Neural progenitor cell (in vitro differentiated cells): ENCODE measurements around the gene RFX3. TPM values are rescaled to one million over a fixed set of nuclear protein-coding genes. Genes with fewer than 3 reads are reported as not detected.

Source experiments
- DNase-seq: peaks from one replicate; pipeline ENCODE4 v3.0.0-alpha.2; 2016; ENCODE audit warnings: low spot score
- H2AFZ ChIP-seq: fragments of 200-600 bp; sonication (generic); replicated peaks from 2 replicates; pipeline ENCODE4 v1.6.1; 2016; ENCODE audit warnings: antibody characterized with exemption
- H3F3A ChIP-seq: fragments of 200-600 bp; sonication (generic); 2 replicates; pipeline ENCODE4 v1.6.1; 2016; ENCODE audit warnings: antibody characterized with exemption, low read depth
- H3K27ac ChIP-seq: fragments of 200-600 bp; sonication (generic); 2 replicates; pipeline ENCODE4 v1.5.1; 2016; ENCODE audit warnings: mild to moderate bottlenecking
- H3K27me3 ChIP-seq: fragments of 200-600 bp; sonication (generic); 2 replicates; pipeline ENCODE4 v1.6.1; 2016; ENCODE audit warnings: mild to moderate bottlenecking, moderate library complexity
- H3K36me3 ChIP-seq: fragments of 200-600 bp; sonication (generic); 2 replicates; pipeline ENCODE4 v1.5.1; 2016
- H3K4me1 ChIP-seq: fragments of 200-600 bp; sonication (generic); 2 replicates; pipeline ENCODE4 v1.6.1; 2016; ENCODE audit warnings: mixed run types
- H3K4me2 ChIP-seq: fragments of 200-600 bp; sonication (generic); 2 replicates; pipeline ENCODE4 v1.6.1; 2016
- H3K4me3 ChIP-seq: fragments of 200-600 bp; sonication (generic); 2 replicates; pipeline ENCODE4 v1.5.1; 2016
- H3K79me2 ChIP-seq: fragments of 200-600 bp; sonication (generic); 2 replicates; pipeline ENCODE4 v1.6.1; 2016; ENCODE audit warnings: low read depth
- H3K9ac ChIP-seq: fragments of 200-600 bp; sonication (generic); 2 replicates; pipeline ENCODE4 v1.6.1; 2016
- H3K9me3 ChIP-seq: fragments of 200-600 bp; sonication (generic); 2 replicates; pipeline ENCODE4 v1.5.1; 2016; ENCODE audit warnings: low read depth
- H4K20me1 ChIP-seq: fragments of 200-600 bp; sonication (generic); 2 replicates; pipeline ENCODE4 v1.6.1; 2016; ENCODE audit warnings: low read depth
- H3K27ac Mint-ChIP-seq: 3 replicates; pipeline ENCODE4 v1.8.0; 2021; ENCODE audit warnings: mixed read lengths
- H3K27me3 Mint-ChIP-seq: 2 replicates; pipeline ENCODE4 v1.8.0; 2022; ENCODE audit warnings: low read depth, mild to moderate bottlenecking, inconsistent platforms, moderate library complexity, mixed read lengths; ENCODE audit not compliant: insufficient read depth
- H3K36me3 Mint-ChIP-seq: 3 replicates; pipeline ENCODE4 v1.8.0; 2021; ENCODE audit warnings: mixed read lengths
- H3K4me1 Mint-ChIP-seq: 3 replicates; pipeline ENCODE4 v1.8.0; 2021; ENCODE audit warnings: mixed read lengths
- H3K4me3 Mint-ChIP-seq: 3 replicates; pipeline ENCODE4 v1.8.0; 2021; ENCODE audit warnings: mild to moderate bottlenecking, moderate library complexity, mixed read lengths
- H3K9me3 Mint-ChIP-seq: 3 replicates; pipeline ENCODE4 v1.8.0; 2020; ENCODE audit warnings: mixed read lengths
- EZH2 ChIP-seq: fragments of 200-600 bp; sonication (generic); IDR thresholded peaks from 2 replicates; pipeline ENCODE4 v1.6.1; 2017; ENCODE audit warnings: antibody characterized with exemption, mild to moderate bottlenecking, moderate library complexity
- EZH2phosphoT487 ChIP-seq: fragments of 200-600 bp; sonication (generic); IDR thresholded peaks from 2 replicates; pipeline ENCODE4 v1.6.1; 2017; ENCODE audit warnings: antibody characterized with exemption
- total RNA-seq: library from RNA; depleted of rRNA; stranded (reverse); fragments of >200 nt; gene quantifications from 2 replicates; pipeline ENCODE4 v1.2.3, GENCODE V29; 2015; ENCODE audit warnings: low replicate concordance
- TF ChIP-seq, protein P1 (sequence below): fragments of 200-600 bp; sonication (generic); IDR thresholded peaks from 2 replicates; pipeline ENCODE4 v1.5.1; 2017; ENCODE audit warnings: antibody characterized with exemption, mild to moderate bottlenecking

The RFX3 gene
- total RNA-seq, 1 donor from 2014 or later: 39.6 TPM

DNA sequence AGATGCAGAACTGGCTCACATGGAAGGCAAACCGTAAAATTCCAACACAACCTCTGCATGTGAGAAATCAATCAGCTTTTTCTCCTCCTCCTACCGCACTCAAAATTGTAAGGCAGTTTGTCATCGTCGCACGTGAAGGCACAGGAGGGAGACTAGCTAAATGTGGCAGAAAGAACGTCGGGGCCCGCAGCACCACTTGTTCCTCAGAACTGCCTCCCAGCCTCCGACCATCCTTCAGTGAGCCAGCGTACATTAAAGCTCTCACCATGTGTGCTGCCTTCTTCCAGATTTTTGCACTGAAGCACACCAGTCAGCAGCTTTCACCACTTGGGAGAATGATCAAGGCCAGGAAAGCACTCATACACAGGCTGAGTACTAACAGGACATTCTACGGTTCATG is 105.9 kb downstream of the RFX3 start:
- Mint-ChIP-seq H3K9me3 (peaks cover 3% of the 10 kb centered on the region), H3K4me1 (peaks cover 3% of the 10 kb centered on the region), H3K4me3 (no peak overlapping the region), H3K27ac (peak overlapping the region; percentile 43), H3K27me3 (peaks cover 2% of the 10 kb centered on the region), H3K36me3 (peaks cover 18% of the 10 kb centered on the region)
- peaks cover 14% of the 10 kb centered on the region for H3F3A ChIP-seq
- no peaks in the 10 kb centered on the region for H3K4me1 ChIP-seq
- peaks cover 1% of the 10 kb centered on the region for H3K9me3 ChIP-seq
- TF ChIP-seq, protein P1, sequence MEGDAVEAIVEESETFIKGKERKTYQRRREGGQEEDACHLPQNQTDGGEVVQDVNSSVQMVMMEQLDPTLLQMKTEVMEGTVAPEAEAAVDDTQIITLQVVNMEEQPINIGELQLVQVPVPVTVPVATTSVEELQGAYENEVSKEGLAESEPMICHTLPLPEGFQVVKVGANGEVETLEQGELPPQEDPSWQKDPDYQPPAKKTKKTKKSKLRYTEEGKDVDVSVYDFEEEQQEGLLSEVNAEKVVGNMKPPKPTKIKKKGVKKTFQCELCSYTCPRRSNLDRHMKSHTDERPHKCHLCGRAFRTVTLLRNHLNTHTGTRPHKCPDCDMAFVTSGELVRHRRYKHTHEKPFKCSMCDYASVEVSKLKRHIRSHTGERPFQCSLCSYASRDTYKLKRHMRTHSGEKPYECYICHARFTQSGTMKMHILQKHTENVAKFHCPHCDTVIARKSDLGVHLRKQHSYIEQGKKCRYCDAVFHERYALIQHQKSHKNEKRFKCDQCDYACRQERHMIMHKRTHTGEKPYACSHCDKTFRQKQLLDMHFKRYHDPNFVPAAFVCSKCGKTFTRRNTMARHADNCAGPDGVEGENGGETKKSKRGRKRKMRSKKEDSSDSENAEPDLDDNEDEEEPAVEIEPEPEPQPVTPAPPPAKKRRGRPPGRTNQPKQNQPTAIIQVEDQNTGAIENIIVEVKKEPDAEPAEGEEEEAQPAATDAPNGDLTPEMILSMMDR: no peak
- no peak for TF ChIP-seq EZH2
- no peak for TF ChIP-seq EZH2phosphoT487
- H2AFZ ChIP-seq: no peak overlapping the region
- no peak overlapping the region for H3K4me3 ChIP-seq
- H3K9ac ChIP-seq: no peak overlapping the region
- no peaks in the 10 kb centered on the region for H3K36me3 ChIP-seq
- H3K27me3 ChIP-seq: no peaks in the 10 kb centered on the region
- no peak overlapping the region for H3K4me2 ChIP-seq
- H4K20me1 ChIP-seq: peaks cover 6% of the 10 kb centered on the region
- peaks cover 27% of the 10 kb centered on the region for H3K79me2 ChIP-seq
- no peak for DNase-seq
- H3K27ac ChIP-seq: no peak overlapping the region

DNA sequence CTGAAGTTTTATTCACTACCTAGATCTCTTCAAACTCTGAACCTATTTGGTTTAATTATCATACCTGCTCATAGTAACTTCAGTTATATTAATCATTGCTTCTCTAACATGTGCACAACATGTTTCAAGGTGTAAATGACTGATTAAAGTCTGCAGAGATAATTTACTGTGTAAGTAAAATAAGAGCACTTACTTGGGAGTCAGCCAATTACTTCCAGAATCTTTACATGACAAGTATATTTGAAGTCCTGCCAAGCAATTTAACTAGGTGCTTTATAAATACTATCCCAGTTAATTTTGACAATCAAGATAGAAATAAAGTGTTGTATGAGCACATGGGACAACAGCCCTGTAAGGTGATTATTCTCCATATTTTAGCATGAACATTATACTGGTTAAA is 109.9 kb downstream of the RFX3 start:
- Mint-ChIP-seq H3K36me3 (peaks cover 13% of the 10 kb centered on the region), H3K4me1 (peaks cover 3% of the 10 kb centered on the region), H3K27ac (no peak overlapping the region), H3K9me3 (no peaks in the 10 kb centered on the region), H3K4me3 (no peak overlapping the region), H3K27me3 (peaks cover 2% of the 10 kb centered on the region)
- no peak for DNase-seq
- Histone ChIP-seq H3K79me2 (peaks cover 12% of the 10 kb centered on the region), H4K20me1 (peaks cover 6% of the 10 kb centered on the region), H2AFZ (no peak overlapping the region), H3K9ac (no peak overlapping the region), H3K4me3 (no peak overlapping the region), H3F3A (peaks cover 14% of the 10 kb centered on the region), H3K27me3 (no peaks in the 10 kb centered on the region), H3K9me3 (no peaks in the 10 kb centered on the region), H3K27ac (no peak overlapping the region), H3K4me2 (no peak overlapping the region), H3K4me1 (no peaks in the 10 kb centered on the region), H3K36me3 (no peaks in the 10 kb centered on the region)
- no peak for TF ChIP-seq EZH2phosphoT487
- TF ChIP-seq EZH2: no peak
- TF ChIP-seq, protein P1: no peak

DNA sequence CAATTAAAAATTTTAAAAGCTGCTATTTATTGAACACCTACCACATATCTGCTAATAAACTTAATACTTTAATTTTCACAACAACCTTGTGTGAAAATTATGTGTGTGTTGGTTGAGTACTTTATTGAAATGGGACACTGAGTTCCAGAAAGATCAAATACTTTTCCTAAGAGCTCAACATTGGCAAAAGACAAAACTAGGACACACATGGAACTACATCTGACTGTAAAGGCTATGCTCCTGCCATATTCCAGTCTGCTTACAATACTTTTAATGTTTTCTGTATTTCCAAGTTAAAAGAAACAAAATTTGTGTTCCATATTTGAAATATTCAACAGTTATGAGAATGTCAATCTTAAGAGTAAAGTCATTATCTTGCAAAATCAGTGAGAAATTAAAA is 111.8 kb downstream of the RFX3 start:
- TF ChIP-seq EZH2 (no peak), EZH2phosphoT487 (no peak)
- no peaks in the 10 kb centered on the region for H3K4me1 ChIP-seq
- no peaks in the 10 kb centered on the region for H3K27me3 ChIP-seq
- H3K9me3 ChIP-seq: no peaks in the 10 kb centered on the region
- H3K36me3 Mint-ChIP-seq: peaks cover 9% of the 10 kb centered on the region
- H3K9ac ChIP-seq: no peak overlapping the region
- H4K20me1 ChIP-seq: no peaks in the 10 kb centered on the region
- no peaks in the 10 kb centered on the region for H3K27me3 Mint-ChIP-seq
- H2AFZ ChIP-seq: no peak overlapping the region
- no peak overlapping the region for H3K4me2 ChIP-seq
- no peak overlapping the region for H3K27ac Mint-ChIP-seq
- H3K4me3 ChIP-seq: no peak overlapping the region
- H3K79me2 ChIP-seq: peaks cover 12% of the 10 kb centered on the region
- no peak overlapping the region for H3K4me3 Mint-ChIP-seq
- DNase-seq: no peak
- H3K4me1 Mint-ChIP-seq: no peaks in the 10 kb centered on the region
- H3K36me3 ChIP-seq: no peaks in the 10 kb centered on the region
- no peaks in the 10 kb centered on the region for H3K9me3 Mint-ChIP-seq
- H3K27ac ChIP-seq: no peak overlapping the region
- H3F3A ChIP-seq: peaks cover 14% of the 10 kb centered on the region

DNA sequence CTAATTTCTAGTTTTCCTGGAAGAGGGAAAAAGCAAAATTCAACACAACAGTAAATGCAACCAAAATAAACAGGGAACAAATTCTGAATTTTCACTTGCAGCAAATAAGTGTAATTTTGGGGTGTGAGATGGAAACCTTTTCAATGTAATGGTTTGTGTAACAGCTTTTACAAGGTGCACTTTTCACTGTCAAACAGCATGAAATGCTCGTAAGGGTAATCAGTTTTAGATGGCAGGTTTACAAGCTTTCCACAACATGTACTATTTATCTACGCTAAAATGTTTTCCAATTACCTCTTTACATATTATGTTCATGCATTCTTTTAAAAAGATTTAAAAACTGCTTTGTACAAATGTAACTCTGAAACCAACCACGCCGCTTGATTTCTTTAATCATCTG is 115.3 kb downstream of the RFX3 start:
- H3K27me3 ChIP-seq: no peaks in the 10 kb centered on the region
- TF ChIP-seq EZH2phosphoT487 (no peak), EZH2 (no peak)
- TF ChIP-seq, protein P1: no peak
- Mint-ChIP-seq H3K27ac (no peak overlapping the region), H3K9me3 (no peaks in the 10 kb centered on the region), H3K36me3 (peaks cover 5% of the 10 kb centered on the region), H3K4me1 (no peaks in the 10 kb centered on the region), H3K4me3 (no peak overlapping the region), H3K27me3 (no peaks in the 10 kb centered on the region)
- DNase-seq: no peak
- H3K27ac ChIP-seq: no peak overlapping the region
- peaks cover under 1% of the 10 kb centered on the region for H3K4me1 ChIP-seq
- H3K4me2 ChIP-seq: no peak overlapping the region
- peaks cover 15% of the 10 kb centered on the region for H3K79me2 ChIP-seq
- H3K36me3 ChIP-seq: no peaks in the 10 kb centered on the region
- H3K4me3 ChIP-seq: no peak overlapping the region
- H3K9me3 ChIP-seq: no peaks in the 10 kb centered on the region
- no peak overlapping the region for H2AFZ ChIP-seq
- no peaks in the 10 kb centered on the region for H4K20me1 ChIP-seq
- H3K9ac ChIP-seq: no peak overlapping the region
- peaks cover 7% of the 10 kb centered on the region for H3F3A ChIP-seq
